ENCODE data around the gene SSRP1.

GRCh38 chr11:57354699-57355098, 19.0 kb upstream of the SSRP1 start:
- TF ChIP-seq YY1 (IDR thresholded peaks at IDR 0.05; ENCODE audit: insufficient read depth, insufficient read length) (no peak), ZNF274 (IDR thresholded peaks at IDR 0.05; ENCODE audit: low read depth, low read length) (no peak), SUZ12 (IDR thresholded peaks at IDR 0.05; ENCODE audit: extremely low read depth, insufficient read depth, insufficient read length) (no peak)
